Prostate gland (tissue), 1 donor: ENCODE results near the gene GDPGP1.

Source experiments
- POLR2A ChIP-seq: fragments of 450-650 bp; IDR thresholded peaks from one replicate; pipeline ENCODE4 v1.6.1; 2016; ENCODE audit warnings: antibody characterized with exemption, mild to moderate bottlenecking
- POLR2AphosphoS5 ChIP-seq: sonication (generic); formaldehyde crosslinking; IDR thresholded peaks from one replicate; pipeline ENCODE4 v1.6.1; 2017; ENCODE audit warnings: antibody characterized with exemption

DNA sequence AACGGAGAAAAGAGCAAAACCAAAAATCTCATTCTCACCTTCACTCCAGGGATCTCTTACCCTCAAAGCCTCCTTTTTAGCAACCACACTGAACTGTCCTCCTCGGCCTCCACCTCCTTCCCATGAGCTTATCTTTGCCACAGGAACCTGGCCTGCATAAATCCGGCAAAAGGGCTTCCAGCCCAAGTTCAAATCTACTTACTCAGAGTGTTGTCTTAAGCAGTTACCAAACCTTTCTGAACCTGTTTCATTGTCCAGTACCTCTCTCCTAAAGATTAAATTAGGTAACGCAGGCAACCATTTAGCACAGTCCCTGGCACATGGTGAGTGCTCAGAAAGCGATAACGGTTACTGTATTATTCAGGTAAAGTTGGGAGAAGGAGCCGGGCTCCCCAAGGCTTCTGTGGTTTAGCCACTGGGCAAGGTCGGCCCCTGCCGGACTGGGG lies 1.0 kb upstream of the GDPGP1 start:
- TF ChIP-seq POLR2AphosphoS5 (no peak), POLR2A (no peak)
